GM21737 (cell line): ENCODE data around the gene TNNI3K.

Experiments used
- ATAC-seq: cut with Tn5 transposase; IDR thresholded peaks from one replicate; pipeline ENCODE4 v1.9.1; 2021; ENCODE audit warnings: mild to moderate bottlenecking, moderate library complexity; ENCODE audit not compliant: unreplicated experiment

The TNNI3K gene

DNA sequence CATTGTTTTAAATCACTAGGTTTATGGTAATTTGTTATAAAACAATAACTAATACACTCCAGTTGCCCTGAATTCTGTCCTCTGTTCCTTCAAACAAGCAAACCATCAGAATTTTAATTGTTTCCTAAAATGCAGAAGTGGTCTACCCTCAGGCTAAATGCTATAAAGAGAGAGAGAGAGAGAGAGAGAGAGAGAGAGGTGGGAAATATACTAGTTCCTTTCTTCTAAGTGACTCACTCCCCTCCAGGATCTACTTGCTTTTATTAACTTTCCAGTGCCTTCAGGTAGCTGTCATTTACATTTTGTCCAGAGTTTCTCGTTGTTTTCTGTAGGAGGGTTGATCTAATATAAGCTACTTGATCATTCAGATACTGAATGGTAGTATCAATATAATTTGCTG lies 250.8 kb downstream of the TNNI3K start:
- no peak for ATAC-seq

DNA sequence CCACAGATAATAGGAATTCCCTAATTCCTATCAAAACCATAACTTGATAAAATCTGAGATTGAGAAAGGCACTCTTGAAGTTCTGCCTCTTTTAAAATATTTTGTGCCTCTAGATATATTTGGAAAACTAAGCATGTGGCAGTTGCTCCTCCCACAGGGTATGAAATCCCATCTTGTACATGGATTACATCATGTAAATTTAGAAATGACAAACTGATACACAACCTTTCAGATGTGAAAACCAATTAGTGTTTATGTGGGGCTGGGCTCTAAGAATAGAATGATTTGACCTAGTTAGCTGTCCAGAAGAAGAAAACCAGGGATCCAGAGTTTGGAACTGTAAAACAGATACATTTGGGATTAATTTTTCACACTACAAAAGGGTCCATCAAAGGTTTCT lies 261.5 kb downstream of the TNNI3K start:
- no peak for ATAC-seq

DNA sequence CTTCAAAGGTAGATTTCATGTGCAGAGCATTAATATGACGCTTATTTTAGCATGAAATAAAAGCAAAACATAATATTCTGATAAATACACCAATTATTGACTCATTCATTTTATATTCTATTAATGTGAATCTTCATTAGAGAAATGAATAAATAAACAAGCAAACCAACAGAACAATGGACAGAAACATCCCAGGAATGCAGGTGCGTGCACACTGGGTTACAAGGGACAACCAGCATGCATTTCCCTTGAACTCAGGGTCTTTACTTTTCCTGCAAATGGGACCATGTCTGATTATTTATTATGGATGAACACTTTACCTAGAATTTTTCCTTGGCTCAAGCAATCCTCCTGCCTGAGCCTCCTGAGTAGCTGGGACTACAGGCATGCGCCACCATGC lies 263.7 kb downstream of the TNNI3K start:
- no peak for ATAC-seq

DNA sequence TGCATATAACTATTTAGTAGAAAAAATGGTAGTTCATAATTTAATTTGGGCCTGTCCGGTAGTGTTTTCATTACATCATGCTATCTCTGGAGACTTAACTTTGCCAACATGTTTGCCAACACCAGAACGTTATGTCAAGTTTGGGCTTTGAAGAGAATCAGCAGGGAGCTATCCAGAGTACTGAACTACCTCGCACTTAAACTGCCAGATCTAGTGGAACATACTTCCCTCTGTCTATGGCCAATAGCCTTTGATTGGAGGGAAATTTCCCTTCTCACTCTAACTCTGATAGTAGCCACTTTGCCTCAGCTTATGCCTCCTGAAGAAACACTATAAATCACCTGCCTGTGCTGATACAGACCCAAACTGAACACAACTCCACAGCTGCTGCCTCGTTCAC lies 267.2 kb downstream of the TNNI3K start:
- no peak for ATAC-seq

DNA sequence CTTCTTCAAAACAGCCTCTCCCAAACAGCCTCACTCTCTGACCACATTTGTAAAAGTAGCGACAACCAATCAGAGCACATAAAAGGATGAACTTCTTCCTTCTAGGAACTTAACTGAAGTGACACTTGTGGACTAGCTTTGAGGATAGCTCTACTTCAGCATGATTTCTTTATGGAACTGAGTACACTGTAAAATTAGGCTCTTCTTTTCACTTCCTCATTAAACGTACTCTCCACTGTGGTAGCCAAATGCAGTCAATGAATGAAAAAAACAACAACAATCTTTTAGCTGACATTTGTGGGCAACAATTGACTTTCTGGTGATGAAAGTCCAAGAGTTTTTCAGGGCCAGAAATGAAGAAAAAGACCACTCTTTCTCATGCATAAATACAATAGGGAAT lies 267.7 kb downstream of the TNNI3K start:
- ATAC-seq: no peak

DNA sequence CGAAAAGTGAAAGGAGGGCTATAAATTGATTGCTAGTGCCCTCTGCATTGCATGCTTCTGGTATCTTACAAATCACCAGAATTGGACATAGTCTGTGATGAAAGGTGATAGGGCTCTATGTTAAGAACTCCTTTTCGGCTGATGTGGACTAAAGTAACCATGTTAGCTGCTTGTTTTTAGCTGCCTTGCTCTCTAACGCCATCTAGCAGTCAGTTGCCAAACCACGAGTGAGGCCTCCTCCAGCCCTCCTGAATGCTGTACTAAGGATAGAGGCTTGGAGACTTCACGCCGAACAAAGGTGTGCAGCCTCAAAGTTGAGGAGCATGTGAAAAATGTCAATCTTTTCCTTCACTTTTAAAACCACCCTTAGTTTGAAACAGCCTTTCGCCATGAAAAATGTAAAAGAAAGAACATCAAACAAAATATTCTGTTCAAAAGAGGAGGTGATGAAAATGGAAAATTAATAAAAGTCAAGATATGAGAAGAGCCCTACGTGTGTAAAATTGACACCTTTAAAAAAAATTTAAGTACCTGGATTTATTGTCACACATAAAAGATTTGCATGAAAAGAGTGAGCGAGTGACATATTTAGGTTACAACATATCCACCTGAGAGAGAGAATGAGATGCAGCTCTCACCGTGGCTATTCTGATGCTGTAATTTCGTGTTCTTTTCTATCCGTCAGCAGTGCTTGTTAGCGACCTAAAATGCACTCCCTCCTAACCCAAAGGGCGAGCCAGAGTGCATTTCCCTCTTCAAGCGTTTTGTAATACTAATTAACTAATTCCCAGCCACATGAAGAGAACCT lies 269.1 kb downstream of the TNNI3K start:
- peak; percentile 82 for ATAC-seq

DNA sequence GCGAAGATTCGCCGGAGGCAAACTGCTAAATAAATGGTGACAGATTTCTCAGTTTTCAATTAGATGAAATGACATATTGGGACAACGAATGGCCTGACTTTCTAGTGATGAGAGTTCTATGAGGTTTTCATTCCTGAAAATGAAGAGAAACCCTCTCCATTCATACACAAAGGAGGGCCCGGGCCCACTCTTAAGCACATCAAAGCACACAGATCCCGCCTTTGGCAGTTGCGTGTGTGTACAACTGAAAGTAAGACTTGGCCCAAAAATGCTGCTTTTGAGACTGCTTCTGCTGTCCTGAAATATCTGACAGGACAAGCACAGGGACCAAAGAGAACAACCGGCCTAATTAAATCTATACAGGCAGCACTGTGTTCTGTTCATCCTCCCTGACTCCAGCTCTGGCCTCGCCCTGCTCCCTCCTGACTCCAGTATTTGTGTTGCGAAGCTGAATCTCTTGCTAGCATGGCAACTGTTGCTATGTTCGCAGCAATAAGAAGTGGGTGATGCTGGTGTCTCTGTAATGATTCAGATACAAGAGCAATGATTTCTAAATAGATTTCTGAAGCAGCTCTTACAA lies 269.8 kb downstream of the TNNI3K start:
- no peak for ATAC-seq

DNA sequence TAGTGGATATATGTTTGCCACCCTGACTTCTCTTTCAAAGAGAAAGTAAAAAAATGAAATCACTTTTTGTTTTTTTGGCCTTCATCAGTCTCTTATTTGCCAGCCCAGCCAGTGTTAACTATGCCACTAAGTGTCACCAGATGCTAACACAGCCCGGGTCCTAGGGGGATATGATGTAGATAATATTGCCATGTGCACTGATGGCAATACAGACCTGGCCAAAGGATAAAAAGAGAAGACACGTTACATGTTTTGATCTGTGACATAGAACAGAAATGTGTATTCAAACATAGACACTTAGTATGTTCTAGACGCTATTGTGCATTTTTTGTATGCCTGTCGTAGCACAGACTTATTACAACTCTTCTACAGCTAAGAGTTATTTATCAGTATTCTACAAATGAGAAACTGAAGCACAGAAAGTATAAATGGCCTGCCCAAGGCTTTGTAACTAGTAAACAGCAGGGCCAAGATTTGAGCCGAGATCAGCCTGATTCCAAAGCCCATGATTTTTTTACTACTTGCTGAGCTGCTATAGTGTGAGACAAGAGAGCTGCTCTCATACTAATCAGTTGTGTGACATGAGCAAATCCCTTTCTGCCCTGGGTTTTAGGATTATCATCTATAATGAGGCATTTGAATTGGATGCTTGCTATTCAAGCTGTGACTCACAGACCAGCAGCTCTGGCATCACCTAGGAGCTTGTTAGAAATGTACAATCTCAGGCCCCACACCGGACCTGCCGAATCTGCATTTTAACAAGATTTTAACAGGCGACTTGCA lies 270.9 kb downstream of the TNNI3K start:
- no peak for ATAC-seq

DNA sequence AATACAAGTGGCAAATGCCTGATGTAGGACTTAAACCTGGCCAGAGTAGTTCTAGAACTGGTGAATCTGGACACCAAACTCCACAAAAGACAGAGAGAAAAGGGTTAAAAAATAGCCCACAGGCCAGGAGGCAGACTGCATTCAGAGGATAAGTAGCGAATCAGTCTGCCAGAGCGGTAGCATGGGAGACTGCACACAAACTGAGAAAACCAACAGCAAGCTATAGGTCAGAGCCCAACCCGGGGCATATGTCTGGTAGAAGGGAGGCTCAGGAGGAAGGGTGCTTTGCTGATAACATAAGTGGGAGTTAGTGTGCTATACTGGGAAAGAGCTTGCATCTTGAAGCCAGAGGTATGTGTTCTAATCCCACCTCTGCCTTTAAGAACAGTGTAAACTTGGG lies 273.3 kb downstream of the TNNI3K start:
- no peak for ATAC-seq

DNA sequence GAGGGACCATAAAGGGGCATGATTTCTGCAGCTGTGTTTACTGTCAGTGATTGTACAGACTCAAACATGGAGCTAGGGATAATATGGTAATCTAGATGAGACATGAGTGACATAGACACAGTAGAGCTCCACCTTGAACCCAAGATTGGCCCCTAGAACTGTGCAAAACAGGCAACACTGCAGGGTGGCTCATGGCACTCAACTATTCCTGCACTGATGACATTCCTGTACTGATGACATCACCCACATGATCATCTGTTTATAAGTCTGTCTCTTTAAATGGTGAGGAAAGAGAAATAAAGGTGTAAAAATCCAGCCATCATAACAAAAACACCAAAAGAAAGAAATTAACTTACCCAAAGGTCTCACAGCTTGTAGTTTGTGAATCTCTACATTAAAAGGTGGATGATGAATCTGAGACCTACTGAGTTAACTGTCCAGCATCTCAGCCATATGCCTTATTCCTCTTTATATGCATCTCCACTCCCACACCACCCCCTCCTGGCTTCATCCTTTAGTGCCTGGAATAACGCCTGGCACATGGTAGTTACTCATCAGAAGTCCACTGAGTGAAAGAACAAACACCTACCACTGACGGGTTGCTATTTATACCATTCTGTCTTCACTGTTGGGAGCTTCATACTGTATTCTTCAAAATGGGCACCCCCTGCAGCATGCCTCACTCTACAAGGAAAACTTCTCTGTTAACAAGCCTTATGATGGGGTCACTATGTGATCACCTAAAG lies 277.2 kb downstream of the TNNI3K start, which contains the start of gene LRRC53:
TSS of gene LRRC53 (minus strand) at position 442 of the 746 bp plus-strand sequence. CDS start 29,262 bp downstream, outside the sequence.
- no peak for ATAC-seq

DNA sequence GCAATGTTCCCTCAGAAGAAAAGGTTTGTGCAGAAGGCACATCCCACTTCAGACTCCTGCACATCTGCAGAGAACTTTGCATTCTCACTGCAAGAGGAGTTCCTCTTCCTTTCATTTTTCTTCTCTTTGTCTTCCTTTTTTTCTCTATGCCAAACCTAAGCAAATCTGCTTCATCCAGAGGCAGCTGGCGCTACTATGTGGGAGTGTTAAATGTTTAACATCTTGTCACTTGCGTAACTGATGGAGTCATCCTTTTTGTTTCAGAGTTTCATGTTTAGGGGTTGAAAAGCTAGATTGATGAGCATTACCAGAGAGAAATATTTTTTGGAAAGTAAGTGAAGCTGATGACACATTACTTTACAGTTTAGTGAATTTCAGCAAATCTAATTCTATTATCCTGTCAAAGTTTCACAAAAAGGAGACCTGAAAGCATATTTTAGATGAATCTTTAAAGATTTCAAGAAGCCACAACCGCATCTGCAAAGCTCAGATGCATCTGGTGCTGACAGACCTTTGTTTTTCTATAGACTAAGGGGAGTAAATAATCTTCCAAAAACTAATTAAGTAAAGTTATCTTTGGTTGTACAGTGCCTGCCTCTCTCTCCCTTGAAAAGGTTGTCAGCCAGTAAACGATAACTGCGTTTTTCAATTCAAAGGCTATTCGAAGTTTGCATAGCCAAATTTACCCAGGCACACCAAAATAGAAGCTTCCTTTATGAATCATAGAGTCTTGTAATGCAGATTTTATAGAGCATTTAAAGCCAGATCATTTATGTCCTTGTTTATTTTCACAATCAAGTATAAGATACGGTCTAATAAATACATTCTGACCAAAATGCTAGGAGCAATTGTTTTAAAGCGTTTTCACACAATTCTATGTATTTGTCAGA lies 278.5 kb downstream of the TNNI3K start:
- ATAC-seq: no peak

DNA sequence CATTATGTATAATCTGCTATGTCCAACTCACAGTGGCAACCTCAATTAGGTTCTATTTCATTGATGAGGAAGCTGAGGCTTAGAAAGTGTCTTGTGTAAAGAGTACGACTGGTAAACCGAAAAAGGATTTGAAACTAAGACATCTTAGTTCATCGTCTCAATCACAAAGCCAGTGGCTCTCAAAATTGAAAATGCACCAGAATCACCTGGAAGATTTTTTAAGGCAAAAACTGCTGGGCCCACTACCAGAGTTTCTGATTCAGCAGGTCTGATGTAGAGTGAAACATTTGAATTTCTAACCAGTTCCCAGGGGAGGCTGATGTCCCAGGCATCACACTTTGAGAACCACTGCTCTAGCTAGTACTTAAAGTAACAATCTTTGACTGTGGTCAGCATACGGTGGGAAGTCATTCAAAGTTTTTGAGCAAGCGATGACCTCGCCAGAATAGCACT lies 282.4 kb downstream of the TNNI3K start:
- peak; percentile 76 for ATAC-seq

DNA sequence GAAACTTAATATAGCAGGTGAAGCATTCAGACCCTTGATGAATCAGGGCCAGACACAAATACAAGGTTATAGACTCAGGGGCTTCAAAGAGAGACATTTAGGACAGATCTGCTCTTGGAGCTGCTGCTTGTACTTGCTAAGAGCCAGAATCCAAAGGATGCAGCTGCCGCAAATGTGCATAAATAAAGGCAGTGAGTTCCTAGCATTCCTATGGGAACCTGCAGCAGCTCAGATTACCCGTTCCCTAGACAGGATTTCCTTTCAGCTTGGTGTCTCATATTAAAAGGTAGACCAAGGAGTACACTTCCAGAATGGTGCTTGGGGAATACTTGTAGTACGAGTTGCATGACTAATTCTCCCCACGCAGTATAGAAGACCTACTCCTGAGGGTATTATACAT lies 287.0 kb downstream of the TNNI3K start:
- no peak for ATAC-seq

DNA sequence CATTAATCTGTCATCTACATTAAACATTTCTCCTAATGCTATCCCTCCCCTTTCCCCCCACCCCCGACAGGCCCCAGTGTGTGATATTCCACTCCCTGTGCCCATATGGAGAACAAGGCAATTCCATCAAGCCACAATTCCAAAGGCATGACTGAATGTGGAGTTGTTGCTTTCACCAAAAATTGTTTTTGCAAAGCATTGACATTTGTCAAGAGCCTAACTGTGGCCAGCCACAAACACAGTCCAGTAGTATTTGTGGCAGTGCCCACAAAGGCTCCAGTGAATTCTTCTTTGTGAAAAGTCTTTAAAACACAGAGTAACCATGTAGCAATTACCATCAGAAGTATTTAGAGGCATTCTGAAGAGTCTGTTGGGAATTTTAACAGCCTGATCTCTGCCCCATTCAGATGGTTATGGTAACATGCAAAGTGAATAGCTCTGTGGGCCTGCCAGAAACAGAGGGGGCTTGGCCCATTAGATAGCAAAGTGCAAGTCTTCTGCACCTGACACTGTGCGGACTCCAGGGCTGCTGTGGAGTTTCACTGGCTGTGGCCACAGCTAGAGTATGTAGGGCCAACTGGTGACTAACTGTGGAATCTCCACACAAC lies 288.8 kb downstream of the TNNI3K start:
- no peak for ATAC-seq

DNA sequence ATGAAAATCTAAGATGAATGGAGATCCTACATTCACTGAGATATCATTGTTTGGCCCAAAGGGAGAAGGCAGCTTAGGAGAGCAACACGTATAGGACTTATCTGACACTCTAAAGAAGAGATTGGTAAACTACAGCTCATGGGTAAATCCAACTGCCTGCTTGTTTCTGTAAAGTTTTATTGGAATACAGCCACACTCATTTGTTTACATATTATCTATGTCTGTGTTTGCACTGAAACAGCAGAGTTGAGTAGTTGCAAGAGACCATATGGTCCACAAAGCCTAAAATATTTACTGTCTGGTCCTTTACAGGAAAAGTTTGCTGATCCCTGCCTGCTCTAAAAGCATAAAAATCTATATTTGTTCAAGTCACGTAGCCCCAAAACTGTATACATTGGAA lies 291.5 kb downstream of the TNNI3K start:
- ATAC-seq: no peak

DNA sequence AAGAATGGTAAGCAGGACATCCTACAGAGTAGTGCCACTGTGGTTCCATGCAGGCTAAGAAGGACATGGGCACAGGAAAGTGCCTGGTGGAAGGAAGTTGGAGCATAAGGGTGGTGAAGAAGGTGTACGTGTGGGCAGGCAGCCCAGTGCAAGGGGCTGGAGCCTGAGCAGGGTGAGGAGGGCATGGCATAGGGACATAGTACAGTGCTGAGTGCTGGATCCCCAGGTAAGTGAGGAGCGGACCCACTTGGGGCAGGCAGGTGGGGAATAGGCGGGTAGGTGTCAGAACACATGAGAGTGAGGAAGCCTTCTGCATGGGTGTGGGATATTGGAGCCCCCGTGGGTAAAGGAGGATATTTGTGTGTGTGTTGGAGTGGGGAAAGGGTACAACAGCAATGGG lies 292.9 kb downstream of the TNNI3K start:
- ATAC-seq: no peak

DNA sequence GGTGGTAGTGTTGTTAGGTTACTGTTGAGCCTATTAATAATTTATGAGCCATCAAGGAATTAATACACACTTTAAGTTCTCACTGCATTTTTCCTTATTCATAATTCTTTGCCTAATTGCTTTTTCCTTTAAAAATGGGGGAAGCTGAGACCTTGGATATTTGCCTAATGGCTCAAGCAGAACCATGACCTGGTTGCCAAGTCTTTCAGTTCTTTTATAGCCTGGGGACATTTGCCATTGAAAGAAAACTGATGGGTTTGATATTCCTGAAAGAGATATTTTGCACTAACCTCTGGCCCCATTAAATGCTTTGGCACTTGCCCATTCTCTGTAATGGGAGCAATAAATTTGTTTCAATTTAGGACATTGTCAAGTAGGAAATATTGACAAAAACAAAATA lies 295.7 kb downstream of the TNNI3K start:
- ATAC-seq: no peak

DNA sequence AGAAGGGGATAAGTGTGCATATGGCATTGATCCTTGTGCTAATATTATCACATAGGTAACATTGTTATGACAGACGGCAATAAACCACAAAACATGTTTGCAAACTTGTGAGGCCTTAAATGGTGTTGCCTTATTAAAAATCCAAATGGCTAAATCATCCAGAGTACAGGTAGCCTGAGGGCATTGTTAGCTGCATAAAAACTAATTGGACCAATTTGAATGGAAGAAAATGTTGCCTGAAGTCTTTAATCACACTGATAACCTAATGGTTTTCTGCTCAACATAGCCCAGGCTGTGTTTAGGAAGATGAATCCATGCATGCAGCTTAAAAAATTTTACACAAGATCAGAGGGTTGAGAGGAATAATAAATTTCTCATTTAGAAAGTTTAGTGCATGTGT lies 296.6 kb downstream of the TNNI3K start:
- no peak for ATAC-seq

DNA sequence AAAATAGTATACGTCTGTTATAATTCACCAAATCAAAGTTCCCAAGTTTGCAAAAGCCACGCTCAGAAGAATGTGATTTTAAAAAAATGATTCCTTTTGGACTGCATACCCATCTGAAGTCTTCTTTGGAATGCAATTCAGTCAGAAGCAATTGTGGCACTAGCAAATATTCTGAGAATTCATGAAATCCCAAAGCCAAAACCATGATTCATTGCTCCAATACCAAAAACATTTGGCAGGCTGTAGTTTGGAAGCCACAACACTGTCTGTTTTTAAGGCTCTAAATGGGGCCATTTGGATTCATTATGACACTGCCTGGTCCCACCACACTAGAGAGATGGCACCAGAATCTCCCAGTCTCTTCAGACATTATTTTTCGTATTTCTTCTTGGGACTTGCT lies 299.1 kb downstream of the TNNI3K start:
- no peak for ATAC-seq

DNA sequence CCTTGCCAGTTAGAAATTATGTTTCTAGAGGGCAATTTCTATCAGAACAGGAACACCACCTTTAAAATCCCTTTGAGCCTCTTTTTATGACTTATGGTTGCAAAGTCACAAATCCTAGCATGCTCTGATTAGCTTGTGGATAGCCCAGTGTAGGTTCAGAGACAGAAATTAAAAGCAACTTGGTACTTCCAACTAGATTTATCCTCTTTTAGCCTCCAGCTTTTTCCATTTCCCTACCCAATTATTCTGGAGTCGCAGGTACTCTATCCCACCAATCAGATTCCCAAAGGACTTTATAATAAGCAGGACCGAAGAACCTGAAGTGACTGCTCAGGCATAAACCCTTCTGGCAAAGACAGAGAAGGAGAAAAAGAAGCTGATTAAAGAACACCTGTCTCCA lies 310.6 kb downstream of the TNNI3K start:
- ATAC-seq: no peak
